Fibroblast of gingiva (primary cell): Measurements from ENCODE around the gene MFAP1.
"Not testable (repeated sequence)": the region's sequence is repeated elsewhere in the genome, so short reads cannot be mapped to it uniquely, and the experiment has no call there.

Source experiments
- DNase-seq: peaks from one replicate; pipeline ENCODE4 v3.0.0-alpha.2; 2011; ENCODE audit warnings: low read depth

The MFAP1 gene

GRCh38 chr15:43821505-43821904 lies 3.0 kb downstream of the MFAP1 start:
- DNase-seq: no peak

GRCh38 chr15:43815064-43815463 lies 9.4 kb downstream of the MFAP1 start:
- DNase-seq: not testable (repeated sequence)

- DNase-seq: no peak
These were observed 15.4 kb downstream of the MFAP1 start for GRCh38 chr15:43808960-43809678.

DNA sequence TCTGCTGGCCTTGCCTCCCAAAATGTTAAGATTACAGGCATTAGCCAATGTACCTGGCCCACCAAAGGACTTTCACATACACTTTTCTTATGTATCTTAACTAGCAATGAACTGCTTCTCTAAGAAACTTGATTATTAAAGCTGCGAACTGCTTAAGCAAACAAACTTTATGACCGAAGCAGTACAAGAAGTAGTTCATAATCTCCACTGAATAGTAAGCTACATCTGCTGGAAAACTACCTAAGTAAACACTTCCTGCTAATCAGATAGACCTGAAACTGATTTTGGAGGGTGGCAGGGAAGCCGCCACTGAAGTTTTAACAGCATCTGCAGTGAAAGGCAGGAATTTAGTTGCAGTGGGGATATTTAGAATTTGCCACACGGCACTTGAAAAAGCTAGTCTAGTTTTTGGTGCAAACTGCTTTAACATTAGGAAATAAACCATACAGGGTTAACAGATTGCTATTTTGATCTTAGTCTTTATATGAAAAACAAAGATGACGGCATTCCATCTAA lies 16.0 kb downstream of the MFAP1 start:
- no peak for DNase-seq

- not testable (repeated sequence) for DNase-seq
These were observed 21.8 kb downstream of the MFAP1 start for GRCh38 chr15:43802676-43803075.

- DNase-seq: peak; percentile 90
These were observed 24.0 kb downstream of the MFAP1 start, which contains the start of gene HYPK for GRCh38 chr15:43800286-43801141. HYPK (plus strand) TSS chr15:43800599; CDS start chr15:43800623, 24 bp downstream.

DNA sequence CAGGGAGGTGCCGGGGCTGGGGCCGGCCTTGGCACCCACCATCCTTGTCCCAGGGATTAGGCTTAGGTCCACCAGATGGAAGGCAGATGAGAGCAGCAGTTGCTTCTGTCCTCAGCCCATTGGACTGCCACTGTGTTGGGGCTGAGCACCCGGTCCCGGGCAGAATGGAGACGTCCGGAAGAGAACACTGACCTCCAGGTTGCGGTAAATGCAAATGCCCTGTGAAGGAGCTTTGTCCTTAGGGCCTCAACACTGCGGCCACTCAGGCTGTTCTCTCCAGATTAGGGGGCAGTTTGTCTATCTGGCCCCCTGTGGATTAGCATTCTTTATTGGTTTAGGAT lies 24.6 kb downstream of the MFAP1 start, which contains the start of gene SERINC4:
SERINC4 (minus strand) TSS at position 276 of the 341 bp plus-strand sequence; CDS start at position 42, 234 bp downstream.
- DNase-seq: no peak

- DNase-seq: no peak
These were observed 25.1 kb downstream of the MFAP1 start for GRCh38 chr15:43799209-43799944.

DNA sequence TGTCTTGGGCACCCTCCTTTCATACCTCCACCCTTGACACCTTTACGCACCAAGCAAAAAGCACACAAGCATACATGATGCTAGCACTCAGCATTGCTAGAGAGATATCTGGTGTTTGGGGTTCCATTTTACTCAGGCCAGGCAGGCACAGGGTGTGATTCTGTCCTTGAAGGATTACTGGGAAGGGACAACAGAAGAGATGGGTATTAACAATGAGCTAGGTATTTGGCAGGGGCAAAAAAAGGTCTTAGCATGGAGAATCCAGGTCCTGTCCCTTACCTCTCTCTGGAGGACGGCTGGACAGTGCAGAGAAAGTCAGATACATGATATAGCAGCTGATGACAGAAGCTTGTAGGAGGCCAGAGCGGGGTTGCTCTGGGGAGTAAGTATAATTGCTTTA lies 27.9 kb downstream of the MFAP1 start:
- DNase-seq: no peak

DNA sequence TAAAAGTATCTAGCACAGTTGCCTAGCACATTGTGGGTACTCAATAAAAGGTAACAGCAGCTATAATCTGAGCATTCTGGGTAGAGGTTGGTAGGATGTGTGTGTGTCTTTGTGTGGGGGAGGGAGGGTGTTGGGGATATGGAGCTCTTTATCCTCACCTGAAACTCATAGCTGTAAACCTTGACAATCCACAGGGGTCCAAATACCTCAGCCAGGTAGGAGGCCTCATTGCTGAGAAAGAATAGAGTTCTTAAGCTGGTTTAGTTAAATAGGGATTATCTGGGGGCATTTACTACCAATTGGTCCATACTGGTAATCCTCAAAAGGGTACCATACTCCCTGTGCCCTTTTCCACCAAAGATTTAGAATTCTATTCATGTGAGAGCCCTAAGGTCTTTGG lies 28.5 kb downstream of the MFAP1 start:
- no peak for DNase-seq

DNA sequence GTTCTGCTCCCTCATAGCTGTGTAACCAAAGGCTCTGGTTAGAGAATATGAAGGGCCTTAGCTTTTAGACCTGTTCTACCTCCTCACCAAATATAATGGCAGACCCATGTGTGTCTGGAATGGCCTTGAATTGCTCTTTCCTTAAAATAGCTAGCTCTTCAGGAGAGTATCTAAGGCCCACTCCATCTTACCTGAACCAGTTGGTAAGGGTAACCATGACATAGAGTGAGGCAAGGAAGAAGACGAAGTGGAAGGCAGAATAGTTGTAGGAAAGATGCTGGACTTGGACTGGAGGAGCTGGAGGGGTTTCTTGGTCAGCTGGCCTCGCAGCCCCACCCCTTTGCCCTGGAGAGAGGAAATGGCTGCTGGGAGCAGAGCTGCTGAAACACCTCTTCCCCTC lies 29.3 kb downstream of the MFAP1 start:
- DNase-seq: no peak

DNA sequence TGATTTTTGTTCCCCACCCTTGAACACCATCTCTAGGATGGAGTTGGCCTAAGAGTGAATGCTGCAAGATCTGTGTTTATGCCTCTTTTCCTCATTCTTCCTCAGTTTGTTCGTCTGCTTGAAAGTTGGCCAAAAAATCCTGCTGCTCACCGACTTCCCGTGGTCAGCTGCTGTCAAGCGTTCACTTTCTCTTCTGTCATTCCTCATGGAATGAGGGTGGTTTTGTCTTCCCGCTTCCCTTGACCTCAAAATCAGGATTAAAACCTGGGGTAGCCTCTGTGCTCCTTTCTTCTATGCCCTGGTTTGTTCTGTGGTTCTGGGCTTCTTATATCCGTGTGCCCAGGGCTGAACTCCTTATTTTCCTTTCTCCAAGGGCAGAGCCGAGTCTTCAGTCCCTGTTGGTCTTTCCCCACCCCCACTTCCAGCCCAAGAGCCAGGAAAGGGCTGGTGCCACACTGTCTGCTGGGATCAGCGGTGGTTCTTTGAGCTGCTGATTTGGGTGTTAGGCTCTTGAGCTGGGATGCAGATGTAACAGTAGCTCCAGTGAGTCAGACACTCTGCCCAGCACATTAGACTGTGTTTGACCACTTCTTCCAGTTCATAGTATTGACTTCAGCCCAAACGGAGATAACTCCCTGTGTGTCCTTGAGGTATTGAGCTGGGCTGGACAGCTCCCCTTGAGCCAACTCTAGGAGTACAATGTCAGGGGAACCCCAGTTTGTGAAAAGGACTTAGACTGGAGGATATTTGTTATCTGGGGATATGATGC lies 30.0 kb downstream of the MFAP1 start:
- DNase-seq: peak; percentile 33

DNA sequence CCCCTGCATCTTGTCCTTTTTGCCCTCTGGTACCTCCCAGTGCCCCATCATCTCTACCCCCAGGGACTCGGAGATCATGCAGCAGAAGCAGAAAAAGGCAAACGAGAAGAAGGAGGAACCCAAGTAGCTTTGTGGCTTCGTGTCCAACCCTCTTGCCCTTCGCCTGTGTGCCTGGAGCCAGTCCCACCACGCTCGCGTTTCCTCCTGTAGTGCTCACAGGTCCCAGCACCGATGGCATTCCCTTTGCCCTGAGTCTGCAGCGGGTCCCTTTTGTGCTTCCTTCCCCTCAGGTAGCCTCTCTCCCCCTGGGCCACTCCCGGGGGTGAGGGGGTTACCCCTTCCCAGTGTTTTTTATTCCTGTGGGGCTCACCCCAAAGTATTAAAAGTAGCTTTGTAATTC lies 30.8 kb downstream of the MFAP1 start:
- no peak for DNase-seq

DNA sequence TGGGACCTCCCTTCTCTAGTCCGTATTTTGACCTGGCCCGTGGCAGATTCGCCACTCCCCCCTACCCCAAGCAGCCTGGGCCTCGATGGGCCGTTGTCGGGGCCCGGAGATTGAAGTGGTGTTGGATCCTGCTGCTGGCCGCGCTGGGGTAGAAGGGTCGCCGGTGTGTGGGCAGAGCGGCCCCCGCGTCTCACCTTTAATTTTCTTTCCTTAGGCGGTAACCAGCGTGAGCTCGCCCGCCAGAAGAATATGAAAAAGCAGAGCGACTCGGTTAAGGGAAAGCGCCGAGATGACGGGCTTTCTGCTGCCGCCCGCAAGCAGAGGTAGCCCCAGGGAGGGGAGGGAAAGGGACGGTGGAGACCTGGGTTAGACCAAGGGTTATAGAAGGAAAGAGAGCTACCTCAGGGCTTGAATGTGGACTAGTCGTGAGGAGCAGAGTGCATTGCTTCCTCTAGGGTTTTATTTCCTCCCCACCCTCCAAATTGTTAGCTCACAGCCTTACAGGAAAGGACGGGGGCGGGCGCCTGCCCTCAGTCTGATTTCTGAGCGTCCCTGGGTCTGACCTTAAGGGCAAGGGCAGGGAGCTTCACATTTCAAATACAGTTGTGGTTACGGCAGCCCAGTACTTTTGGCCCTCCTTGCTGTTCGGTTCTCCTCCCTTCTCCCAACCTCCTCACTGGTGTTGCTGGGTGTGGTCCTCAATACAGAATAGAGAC lies 31.6 kb downstream of the MFAP1 start:
- peak; percentile 40 for DNase-seq

GRCh38 chr15:43791993-43792760 lies 32.3 kb downstream of the MFAP1 start, which contains the start of gene SERF2:
SERF2 (plus strand) TSS chr15:43792320; CDS start chr15:43792377, 57 bp downstream.
- peak; percentile 100 for DNase-seq

DNA sequence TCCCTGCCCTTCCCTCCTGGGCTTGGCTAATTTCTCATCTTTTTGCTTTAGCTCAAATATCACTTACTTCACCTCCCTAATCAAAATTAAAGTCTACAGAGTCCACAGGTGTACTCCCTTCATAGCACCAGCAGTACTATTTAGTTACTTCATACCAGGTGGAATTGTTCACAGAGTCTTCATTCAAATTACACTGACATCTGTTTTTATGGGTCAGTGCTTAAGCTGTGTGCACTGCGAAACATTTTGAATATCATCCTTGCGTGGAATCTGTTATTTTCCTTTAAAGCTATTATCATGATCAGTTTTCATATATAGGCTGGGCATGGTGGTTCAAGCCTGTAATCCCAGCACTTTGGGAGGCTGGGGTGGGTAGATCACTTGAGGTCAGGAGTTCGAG lies 35.1 kb downstream of the MFAP1 start:
- DNase-seq: no peak

DNA sequence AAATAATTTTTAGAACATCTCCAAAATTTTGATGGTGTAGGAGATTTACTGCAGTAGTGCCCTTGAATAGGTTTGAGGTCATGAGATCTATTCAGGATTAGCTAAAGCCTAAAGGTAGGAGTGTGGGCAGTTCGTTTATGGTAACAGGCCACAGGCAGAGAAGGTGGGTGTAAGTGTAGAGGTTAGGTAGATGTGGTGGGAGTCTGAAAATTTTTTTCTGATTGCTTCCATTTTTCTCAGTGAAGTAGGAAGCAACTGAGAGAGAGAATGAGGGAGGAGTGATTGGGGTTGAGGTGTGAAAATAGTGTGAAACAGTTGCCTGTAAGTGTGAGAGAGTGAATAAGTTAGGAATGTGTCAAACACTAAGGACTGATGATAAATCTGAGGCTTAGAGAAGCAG lies 45.5 kb downstream of the MFAP1 start:
- no peak for DNase-seq

- peak; percentile 70 for DNase-seq
These were observed 47.1 kb downstream of the MFAP1 start for GRCh38 chr15:43777267-43777914.

- DNase-seq: peak; percentile 65
These were observed 47.7 kb downstream of the MFAP1 start, which contains the start of gene ELL3 for GRCh38 chr15:43776718-43777266. ELL3 (minus strand) TSS chr15:43776966; CDS start chr15:43776901, 65 bp downstream.
